Lower leg skin (tissue), 3 donors: ENCODE results near the gene ADAMTS17.

ENCODE experiments used
- POLR2A ChIP-seq, 2 donors: fragments of 450-650 bp; IDR thresholded peaks; one replicate each; pipeline ENCODE4 v1.6.1; 2016 to 2017; ENCODE audit warnings: antibody characterized with exemption in 2 of 2, mild to moderate bottlenecking in 1 of 2, moderate library complexity in 1 of 2
- TF ChIP-seq, protein P1 (sequence below), 3 donors: fragments of 450-650 bp; IDR thresholded peaks; one replicate each; pipeline ENCODE4 v1.5.1; 2016; ENCODE audit warnings: antibody characterized with exemption in 3 of 3, mild to moderate bottlenecking in 3 of 3, moderate library complexity in 2 of 3

DNA sequence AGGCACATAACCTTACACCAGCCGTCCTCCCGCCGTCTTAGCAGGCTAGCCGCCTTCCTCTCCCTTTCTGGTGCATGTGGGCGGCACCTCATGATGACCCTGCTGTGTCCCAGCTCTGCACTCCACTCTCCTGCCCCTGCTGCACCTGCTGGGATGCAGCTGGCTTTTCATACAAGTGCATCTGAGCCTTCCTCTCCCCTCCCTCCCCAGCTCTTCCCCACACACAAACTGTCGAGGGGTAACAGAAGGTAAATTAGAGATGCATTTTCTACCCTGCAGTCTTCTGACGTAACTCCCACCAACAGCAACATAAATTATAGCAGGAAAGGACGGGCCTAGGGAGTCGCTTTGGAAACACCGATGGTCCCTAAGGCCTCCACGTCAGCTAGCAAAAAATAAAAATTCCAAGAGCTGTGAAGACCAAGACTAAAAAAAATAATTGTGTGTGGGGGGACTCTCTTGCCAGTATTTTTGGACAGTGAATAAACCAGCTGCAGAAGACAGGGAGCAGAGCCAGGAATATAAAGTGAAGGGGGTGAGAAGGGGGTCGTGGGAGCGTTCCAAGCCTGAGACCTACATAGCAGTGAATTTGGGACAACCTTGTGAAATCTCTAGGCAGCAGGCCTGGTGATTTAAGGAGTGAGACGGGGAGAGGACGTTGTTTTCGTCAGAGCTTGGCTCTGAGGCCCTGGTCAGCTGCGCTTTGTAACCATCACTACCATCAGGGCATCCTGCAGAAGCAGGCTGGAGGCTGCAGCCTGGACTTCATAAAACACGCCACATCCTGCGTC lies 216.2 kb downstream of the ADAMTS17 start:
- TF ChIP-seq, protein P1, sequence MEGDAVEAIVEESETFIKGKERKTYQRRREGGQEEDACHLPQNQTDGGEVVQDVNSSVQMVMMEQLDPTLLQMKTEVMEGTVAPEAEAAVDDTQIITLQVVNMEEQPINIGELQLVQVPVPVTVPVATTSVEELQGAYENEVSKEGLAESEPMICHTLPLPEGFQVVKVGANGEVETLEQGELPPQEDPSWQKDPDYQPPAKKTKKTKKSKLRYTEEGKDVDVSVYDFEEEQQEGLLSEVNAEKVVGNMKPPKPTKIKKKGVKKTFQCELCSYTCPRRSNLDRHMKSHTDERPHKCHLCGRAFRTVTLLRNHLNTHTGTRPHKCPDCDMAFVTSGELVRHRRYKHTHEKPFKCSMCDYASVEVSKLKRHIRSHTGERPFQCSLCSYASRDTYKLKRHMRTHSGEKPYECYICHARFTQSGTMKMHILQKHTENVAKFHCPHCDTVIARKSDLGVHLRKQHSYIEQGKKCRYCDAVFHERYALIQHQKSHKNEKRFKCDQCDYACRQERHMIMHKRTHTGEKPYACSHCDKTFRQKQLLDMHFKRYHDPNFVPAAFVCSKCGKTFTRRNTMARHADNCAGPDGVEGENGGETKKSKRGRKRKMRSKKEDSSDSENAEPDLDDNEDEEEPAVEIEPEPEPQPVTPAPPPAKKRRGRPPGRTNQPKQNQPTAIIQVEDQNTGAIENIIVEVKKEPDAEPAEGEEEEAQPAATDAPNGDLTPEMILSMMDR (IDR thresholded peaks at IDR 0.05) = no peak
- TF ChIP-seq POLR2A (IDR thresholded peaks at IDR 0.05) = no peak
